ENCODE measurements around the gene XIRP1.
"Not testable (repeated sequence)": the region's sequence is repeated elsewhere in the genome, so short reads cannot be mapped to it uniquely, and the experiment has no call there.

Gene XIRP1, protein sequence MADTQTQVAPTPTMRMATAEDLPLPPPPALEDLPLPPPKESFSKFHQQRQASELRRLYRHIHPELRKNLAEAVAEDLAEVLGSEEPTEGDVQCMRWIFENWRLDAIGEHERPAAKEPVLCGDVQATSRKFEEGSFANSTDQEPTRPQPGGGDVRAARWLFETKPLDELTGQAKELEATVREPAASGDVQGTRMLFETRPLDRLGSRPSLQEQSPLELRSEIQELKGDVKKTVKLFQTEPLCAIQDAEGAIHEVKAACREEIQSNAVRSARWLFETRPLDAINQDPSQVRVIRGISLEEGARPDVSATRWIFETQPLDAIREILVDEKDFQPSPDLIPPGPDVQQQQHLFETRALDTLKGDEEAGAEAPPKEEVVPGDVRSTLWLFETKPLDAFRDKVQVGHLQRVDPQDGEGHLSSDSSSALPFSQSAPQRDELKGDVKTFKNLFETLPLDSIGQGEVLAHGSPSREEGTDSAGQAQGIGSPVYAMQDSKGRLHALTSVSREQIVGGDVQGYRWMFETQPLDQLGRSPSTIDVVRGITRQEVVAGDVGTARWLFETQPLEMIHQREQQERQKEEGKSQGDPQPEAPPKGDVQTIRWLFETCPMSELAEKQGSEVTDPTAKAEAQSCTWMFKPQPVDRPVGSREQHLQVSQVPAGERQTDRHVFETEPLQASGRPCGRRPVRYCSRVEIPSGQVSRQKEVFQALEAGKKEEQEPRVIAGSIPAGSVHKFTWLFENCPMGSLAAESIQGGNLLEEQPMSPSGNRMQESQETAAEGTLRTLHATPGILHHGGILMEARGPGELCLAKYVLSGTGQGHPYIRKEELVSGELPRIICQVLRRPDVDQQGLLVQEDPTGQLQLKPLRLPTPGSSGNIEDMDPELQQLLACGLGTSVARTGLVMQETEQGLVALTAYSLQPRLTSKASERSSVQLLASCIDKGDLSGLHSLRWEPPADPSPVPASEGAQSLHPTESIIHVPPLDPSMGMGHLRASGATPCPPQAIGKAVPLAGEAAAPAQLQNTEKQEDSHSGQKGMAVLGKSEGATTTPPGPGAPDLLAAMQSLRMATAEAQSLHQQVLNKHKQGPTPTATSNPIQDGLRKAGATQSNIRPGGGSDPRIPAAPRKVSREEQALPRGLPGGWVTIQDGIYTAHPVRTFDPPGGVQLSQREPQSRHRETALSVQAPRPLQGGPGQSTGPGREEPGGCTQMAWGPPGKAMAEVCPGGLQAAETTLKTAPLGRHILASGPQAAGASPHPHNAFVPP (N-terminal part only)

DNA sequence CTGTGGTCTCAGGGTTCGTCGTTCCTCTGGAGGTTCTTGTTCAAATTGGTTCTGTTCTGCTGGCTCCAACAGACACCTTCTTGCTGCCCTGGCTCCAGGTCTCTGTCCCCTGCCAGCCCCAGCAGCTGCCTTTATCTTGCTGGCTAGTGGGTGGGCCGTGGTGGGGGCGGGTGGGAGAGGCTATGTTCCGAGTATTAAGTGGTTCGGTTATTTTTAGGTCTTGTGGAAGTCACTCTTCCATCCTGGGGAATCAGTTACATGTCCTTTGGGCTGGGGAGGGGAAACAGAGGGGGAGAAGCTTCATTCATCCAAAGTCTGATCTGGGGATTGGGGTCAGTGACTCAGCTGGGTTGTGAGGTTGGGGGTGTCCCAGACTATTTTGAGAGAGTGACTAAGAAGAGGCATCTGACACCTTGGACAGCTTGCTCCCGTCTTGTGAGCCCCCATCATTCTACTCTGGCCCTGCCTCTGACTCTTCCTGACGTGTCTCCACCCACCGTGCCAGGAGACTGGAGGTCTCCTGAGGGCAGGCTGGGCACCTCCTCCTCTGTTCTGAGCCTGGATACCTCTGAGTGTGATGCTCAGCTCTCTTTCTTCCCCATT, at the start of gene XIRP1:
TSS of gene XIRP1 (minus strand) at position 106 of the 603 bp plus-strand sequence. CDS start 3,150 bp downstream, outside the sequence.
- DNase-seq (ENCODE audit: low spot score), result no peak

DNA sequence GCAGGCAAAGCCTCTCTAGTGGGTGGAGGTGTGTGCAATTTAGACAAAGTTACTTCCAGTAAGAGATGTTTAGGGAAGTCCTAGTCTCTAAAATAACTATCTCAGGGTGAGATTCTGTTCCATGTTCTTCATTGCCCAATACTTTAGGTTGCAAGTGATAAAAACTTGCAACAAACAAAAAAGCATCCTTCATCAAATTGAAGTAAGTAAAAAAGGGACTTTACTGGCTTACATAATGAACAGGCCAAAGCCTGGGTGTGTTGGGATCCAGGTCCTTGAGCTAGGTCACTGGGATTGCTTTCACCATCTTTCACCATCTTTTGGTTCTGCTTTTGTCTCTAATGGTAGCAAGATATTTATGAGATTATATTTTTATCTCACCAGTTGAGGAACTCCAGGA, 49.2 kb upstream of the XIRP1 start:
- no peak for DNase-seq (ENCODE audit: low spot score)

DNA sequence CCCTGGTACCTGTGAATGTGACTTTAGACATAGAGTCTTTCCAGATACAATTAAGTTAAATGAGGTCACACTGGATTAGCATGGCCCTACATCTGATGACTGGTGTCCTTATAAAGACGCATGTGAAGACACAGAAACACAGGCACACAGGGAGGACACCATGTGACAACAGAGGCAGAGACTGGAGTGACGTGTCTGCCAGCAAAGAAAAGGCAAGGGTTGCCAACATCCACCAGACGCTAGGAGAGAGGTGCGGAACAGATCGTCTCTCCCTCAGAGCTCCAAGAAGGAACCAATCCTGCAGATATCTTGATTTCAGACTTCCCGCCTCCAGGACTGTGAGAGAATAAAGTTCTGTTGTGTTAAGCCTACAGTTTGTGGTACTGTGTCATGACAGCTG, 44.6 kb upstream of the XIRP1 start:
- no peak for DNase-seq (ENCODE audit: low spot score)

DNA sequence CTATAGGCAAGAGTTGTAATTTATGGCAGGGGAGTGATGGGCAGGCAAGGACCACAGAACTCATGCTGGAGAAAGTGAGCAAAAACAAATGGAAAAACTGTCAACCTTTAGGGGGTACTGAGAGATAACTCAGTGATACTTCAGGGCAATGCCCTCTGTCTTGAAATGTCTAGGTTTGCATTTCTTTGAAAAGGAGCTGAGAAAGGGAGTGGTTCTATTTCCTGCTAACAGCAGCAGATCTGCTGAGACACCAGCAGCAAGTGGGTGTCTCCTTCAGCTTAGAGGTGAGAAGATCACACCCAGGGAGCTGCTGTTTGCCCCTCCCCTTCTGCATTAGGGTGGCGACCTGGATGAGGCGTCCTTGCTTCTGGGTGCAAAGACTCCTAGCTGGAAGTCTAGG, 42.3 kb upstream of the XIRP1 start:
- no peak for DNase-seq (ENCODE audit: low spot score)

DNA sequence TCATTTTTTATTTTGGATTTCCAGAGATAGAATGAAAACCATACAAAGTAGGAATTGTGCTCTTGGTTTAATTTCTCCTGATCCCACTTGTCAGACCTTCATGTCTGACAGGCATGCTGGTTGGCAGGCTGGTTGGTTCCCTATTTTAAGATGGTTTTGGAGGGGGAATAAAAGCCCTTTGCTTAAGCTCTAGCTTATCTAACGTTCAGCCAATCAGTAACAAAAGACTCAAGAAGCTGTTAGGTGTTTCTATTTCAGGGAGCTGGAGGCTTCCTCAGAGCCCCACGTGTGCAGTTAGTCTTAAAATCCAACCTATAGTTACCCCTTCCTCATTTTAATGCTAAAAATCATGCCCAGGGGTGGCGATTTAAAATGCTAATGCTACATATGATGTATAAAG, 40.5 kb upstream of the XIRP1 start:
- no peak for DNase-seq (ENCODE audit: low spot score)

DNA sequence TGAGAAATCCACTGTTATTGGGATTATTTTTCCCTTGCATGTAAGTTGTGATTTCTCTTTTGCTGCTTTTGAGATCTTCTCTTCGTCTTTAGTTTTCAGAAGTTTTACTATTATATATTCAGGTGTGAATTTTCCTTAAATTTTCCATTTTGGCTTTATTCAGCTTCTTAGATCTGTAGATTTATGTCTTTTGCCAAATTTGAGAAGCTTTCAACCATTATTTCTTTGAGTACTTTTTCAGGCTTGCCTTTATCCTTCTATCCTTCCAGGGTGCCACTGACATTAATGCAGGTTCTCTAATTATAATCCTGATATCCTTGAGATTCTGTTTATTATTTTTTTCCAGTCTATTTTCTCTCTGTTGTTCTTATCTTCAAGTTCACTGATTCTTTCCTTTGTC, 38.1 kb upstream of the XIRP1 start:
- no peak for DNase-seq (ENCODE audit: low spot score)

DNA sequence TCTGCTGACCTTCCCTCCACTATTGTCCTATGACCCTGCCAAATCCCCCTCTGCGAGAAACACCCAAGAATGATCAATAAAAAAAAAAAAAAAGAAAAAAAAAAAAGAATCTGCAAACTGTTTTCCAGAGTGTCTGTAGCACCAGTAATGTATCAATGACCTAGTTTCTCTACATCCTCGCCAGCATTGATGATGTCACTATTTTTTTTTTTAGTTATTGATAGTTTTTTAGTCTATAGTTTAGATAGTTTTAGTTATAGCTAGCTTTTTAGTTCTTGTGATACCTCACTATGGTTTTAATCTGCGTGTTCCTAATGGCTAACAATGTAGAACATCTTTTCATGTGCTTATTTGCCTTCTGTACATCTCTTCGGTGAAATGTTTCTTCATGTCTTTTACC, 36.1 kb upstream of the XIRP1 start:
- no peak for DNase-seq (ENCODE audit: low spot score)

DNA sequence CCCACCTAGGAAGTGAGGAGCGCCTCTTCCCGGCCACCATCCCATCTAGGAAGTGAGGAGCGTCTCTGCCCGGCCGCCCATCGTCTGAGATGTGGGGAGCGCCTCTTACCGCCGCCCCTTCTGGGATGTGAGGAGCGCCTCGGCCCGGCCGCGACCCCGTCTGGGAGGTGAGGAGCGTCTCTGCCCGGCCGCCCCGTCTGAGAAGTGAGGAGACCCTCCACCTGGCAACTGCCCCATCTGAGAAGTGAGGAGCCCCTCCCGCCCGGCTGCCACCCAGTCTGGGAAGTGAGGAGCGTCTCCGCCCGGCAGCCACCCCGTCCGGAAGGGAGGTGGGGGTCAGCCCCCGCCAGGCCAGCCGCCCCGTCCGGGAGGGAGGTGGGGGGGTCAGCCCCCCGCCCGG, 35.2 kb upstream of the XIRP1 start:
- not testable (repeated sequence) for DNase-seq (ENCODE audit: low spot score)

DNA sequence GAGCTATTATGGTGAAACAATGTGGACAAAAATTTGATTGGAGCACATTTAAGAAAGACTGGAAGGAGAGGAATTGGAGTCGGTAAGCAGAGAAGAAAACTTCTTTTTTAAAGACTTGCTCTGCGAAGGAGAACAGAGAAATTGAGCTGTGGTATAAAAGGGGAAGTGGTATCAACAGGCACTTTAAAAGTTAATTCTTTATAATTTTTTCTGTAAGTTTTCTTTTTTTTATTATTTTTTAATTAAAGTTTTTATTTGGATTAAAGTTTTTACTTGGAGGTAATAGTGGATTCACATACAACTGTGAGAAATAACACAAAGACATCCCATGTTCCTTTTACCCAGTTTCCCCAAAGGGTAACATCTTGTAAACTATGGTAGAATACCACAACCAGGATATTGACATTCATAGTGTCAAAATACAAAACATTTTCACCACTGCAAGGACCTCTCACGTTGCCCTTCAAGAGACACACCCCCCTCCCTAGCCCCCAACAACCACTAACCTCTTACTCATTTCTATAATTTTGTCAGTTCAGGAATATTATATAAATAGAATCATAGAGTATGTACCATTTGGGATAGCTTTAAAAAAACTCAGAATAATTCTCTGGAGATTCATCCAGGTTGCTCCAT, 33.8 kb upstream of the XIRP1 start:
- DNase-seq (ENCODE audit: low spot score), result no peak

DNA sequence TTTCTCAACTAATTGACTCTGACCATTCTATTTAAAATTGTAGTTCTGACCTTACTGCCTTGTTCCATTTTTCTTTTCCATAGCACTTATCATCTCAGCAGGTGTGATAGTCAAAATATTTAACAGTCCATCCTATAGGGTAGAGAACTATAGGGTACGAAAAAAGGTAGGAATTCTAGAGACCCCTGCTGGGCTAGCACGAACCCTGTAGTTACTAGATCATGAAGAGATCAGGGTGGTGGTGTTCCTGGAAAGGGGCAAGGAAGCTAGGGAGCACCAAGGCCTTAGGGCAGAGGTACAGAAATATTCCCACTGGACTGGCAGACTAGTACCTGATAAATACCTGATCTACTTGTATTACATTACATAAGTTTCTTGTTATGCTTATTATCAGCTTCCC, 31.9 kb upstream of the XIRP1 start:
- no peak for DNase-seq (ENCODE audit: low spot score)

DNA sequence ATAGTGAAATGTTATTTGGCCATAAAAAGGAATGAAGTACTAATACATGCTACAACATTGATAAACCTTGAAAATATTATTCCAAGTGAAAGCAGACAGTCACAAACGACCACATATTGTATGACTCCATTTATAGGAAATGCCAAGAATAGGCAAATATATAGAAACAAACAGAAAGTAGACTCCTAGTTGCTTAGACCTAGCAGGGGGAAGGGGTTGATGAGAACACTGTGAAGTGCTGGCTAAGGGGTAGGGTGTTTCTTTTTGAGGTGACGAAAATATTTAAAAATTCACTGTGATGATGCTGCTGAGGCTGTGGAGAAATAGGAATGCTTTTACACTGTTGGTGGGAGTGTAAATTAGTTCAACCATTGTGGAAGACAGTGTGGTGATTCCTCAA, 30.5 kb upstream of the XIRP1 start:
- no peak for DNase-seq (ENCODE audit: low spot score)

DNA sequence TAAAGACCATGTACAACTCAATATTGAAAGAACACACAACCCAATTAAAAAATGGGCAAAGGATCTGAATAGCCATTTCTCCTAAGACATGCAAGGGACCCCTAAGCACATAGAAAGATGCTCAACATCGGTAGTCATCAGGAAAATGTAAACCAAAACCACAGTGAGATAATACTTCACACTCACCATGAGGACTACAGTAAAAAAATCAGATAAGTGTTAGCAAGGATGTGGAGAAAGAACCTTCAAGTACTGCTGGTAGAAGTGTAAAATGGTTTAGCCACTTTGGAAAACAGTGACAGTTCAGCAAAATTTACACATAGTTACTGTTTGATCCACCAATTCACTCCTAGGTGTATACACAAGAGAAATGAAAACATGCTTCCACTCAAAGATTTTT, 30.1 kb upstream of the XIRP1 start:
- DNase-seq (ENCODE audit: low spot score), result no peak

DNA sequence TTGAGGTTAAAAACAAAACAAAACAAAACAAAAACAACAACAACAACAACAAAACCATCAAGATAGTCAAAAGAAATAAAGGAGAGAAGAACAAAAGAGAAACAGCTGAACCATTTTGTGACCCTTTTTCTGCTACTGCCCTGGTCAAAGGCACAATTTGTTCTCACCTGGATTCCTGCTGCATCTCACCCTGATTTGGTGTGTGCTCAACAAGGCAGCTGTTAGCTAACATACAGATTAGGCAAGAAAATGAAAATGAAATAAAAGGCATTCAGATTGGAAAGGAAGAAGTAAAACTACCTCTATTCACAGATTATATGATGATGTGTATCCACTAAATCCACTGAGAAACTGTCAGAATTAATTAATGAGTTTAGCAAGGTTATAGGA, 28.7 kb upstream of the XIRP1 start:
- no peak for DNase-seq (ENCODE audit: low spot score)

DNA sequence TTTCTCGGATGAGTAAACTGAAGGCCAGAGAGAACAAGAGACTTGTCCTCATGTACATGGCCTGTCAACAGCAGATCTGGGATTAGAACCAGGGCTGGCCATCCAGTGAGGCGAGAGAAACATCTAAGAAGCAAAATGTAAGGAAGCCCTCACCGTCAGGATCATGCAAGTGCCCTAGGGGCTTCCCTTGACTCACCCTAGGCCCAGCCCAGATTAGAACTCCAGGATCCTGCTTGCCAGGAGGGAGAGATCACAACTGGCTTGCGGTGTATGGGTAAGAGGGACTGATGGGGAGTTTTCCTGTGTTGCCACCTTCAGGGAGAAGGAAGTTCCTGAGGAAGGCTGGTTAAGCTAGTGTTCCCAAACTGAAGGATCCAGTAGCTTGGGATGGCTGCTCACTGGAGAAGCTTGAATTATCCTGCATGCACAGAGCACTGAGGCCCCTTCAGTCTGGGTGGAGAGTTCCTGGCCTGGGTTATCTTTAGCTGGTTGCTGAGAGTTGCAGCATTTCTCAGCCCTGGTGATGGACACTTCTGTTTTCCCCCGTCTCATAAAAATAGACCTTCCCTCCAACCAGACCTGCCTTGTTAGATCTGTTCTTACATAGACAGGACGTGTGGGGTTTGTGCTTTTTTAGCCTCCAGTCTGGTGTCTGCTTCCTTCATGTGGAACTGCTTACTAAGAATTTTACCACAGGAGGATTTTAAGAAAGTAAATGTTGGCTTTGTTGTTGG, 28.2 kb upstream of the XIRP1 start:
- no peak for DNase-seq (ENCODE audit: low spot score)

DNA sequence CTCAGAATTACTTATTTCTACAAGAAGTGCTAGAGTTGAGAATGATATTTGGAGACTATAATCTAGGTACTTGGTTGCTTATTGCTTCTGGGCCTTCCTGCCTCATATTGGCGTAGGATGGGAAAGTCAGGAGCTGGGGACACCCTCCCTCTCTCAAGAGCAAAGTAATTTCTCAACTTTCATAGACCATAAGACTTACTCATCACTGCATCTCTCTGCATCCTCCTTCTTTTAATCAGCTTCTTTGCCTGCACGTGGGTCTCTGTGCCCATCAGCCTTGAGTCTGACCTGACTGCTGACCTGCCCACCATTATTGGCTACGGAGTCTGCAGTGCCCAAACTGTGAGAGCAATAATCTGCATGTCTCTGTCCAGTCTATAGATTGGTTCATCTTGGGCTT, 27.3 kb upstream of the XIRP1 start:
- DNase-seq (ENCODE audit: low spot score), result no peak

DNA sequence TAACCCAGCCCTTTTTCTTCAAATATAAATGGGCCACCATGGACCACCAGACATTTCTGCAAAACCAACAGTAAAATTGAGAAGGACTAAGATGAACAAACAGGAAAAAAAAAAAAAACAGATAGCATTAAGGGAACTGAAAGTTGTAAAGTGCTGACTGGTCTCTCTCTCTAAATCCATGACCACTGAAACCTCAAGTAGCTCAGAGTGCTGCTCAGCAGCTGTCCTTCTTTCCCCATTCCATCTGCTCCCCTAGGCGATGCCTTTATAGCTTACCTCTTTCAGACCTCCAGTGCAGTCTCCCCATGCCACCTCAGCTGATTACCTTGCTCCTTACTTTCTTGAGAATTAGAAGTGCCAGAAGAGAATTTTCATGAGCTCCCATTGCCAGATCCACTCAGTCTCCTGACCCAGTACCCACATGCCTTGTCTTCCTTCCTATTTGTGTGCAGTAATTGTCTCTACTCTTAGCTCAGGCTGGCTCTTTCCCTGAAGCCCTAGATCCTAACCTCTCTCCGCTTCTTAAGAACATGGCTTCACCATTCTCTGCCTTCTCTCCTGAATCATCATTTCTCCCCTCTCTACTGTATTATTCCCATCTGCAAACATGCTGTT, 23.9 kb upstream of the XIRP1 start:
- no peak for DNase-seq (ENCODE audit: low spot score)

DNA sequence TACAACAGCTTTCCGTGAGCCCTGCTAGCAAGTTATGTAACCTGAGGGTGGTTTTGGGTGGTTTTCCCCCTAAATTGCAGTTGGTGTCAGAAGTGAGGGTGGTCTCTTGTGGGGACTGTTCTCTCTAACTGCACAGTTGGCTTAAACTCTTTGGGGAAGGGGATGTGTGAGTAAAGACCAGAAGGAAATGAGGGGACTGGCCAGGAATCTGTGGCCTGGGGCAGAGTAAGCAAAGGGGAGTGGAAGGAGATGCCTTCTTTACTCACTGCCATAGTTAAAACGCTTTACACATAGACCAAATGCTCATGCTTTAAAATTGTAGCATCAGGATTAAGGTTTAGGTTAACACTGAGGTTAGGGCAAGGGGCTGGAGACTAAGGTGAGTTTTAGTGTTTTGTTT, 21.2 kb upstream of the XIRP1 start:
- no peak for DNase-seq (ENCODE audit: low spot score)

DNA sequence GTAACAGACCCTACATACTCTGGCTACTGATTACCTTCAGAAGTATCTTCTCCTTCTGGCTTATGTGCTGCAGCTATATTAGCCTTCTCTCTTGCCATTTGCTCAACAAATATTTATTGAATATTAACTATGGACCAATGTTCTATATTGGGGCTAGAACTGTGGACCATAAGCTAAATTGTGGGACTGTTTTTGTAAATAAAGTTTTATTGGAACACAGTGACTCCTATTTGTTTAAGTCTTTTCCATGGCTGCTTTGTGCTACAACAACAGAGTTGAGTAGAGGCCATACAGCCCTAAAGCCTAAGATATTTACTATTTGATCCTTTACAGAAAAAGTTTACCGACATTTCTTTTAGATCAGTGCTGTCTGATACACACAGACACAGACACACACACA, 20.3 kb upstream of the XIRP1 start:
- no peak for DNase-seq (ENCODE audit: low spot score)

DNA sequence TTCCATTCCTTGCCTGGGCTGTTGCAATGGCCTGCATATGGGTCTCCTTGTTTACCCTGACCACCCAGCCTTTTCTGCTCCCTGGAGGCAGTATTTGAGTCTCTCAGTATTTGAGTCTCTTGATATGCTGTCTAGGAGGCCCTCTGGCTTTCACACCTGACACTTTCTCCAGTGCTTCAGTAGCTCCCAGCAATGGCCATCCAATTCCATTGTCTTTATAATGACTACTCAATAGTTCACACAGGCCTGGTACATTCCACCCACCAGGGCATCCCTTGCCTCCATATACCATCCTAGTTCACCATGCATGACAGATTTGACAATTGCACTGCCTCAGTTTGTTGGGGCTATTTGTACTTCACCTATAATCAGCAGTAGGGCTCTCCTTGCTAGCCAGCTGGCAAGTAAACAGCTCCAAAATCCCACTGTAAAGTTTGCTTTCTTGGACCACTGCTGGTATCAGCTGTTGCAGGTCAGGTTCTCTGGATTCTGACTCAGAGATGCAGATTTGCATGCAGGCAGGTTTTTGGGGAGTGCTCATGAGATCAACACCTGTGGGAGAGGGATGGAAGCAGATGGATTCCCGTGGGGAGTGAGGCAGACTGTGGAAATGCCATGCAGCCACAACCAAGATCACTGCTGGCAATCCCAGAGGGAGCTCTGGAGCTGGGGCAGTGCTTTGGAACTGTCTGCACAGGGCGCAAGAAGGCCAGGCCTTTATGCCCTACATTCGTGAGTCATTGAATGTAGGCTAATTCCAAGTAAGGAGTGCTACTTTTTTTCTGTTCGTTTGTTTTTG, 19.1 kb upstream of the XIRP1 start:
- no peak for DNase-seq (ENCODE audit: low spot score)

DNA sequence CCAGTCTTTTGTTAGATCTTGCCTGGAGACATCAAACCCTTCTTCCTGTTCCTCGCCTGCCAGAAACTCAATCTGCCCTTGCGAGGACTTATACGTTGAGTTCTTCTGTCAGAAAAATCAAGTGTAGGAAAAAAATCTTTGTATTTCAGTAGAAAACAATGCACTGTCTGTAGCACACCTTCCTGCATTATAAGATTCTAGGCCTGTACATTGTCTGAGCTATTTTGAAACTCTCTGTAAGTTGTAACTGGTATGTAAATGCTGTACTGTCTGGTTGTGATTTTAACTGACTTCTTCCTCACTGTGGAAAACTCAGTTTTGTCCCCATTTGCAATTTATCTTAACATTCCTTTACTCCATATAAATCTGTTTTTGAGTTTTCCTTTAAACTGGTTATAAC, 17.7 kb upstream of the XIRP1 start:
- no peak for DNase-seq (ENCODE audit: low spot score)

Measured in kidney capillary endothelial cell (primary cell).